Retinal pigment epithelial cell (primary cell): ENCODE measurements around the gene PCDH9.

ENCODE experiments used
- DNase-seq: peaks from one replicate; pipeline ENCODE4 v3.0.0-alpha.2; 2010; ENCODE audit warnings: low read depth
- H3K4me3 ChIP-seq: 2 replicates; pipeline ENCODE4 v1.5.1; 2011; ENCODE audit warnings: mild to moderate bottlenecking, low read length, control low read depth, moderate library complexity
- CTCF ChIP-seq: conservative IDR thresholded peaks from 2 replicates; pipeline ENCODE4 v1.5.1; 2011; ENCODE audit warnings: low read depth, low read length, control low read depth, inconsistent platforms

The PCDH9 gene

GRCh38 chr13:66680031-66680430 lies 550.1 kb downstream of the PCDH9 start:
- TF ChIP-seq CTCF: no peak
- no peak for DNase-seq
- no peak overlapping the region for H3K4me3 ChIP-seq

DNA sequence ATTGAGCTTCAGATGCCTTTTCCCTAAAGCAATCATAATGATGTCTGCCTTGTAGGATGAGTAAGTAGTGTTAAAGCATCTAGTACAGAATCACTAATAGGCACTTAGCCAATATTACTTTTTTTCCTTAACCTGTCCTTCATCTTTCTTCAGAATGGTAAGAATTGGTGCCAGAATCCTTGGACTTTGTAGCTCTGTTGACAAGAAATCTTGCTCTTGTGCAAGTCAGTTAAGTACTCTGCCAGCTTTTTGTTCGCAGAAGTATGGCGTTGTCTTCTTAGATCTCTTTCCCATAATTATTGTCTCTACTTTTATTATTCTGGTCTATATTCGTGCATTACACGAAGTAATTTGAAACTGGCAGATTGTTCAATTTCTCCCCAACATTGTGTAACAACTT lies 554.5 kb downstream of the PCDH9 start:
- DNase-seq: no peak
- TF ChIP-seq CTCF: no peak
- H3K4me3 ChIP-seq: no peak overlapping the region

DNA sequence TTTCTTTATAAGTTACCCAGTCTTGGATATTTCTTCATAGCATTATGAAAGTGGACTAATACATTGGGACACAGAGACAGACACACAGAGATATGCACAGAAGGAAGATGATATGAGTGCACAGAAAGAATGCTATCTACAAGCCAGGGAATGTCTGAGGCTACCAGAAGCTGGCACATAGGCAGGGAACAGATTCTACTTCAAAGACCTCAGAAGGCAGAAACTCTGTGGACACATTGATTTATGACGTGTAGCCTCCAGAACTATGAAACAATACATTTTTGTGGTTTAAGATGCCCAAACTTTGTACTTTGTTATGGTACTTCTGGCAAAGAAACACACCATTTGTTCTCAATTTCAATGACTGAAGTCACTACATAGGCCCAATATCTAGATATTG lies 556.7 kb downstream of the PCDH9 start:
- no peak for TF ChIP-seq CTCF
- no peak overlapping the region for H3K4me3 ChIP-seq
- peak; percentile 25 for DNase-seq

- TF ChIP-seq CTCF: no peak
- no peak overlapping the region for H3K4me3 ChIP-seq
- peak; percentile 85 for DNase-seq
Measured at GRCh38 chr13:66665991-66666390, 564.1 kb downstream of the PCDH9 start.

GRCh38 chr13:66663711-66664110 lies 566.4 kb downstream of the PCDH9 start:
- H3K4me3 ChIP-seq: no peak overlapping the region
- TF ChIP-seq CTCF: no peak
- DNase-seq: no peak

DNA sequence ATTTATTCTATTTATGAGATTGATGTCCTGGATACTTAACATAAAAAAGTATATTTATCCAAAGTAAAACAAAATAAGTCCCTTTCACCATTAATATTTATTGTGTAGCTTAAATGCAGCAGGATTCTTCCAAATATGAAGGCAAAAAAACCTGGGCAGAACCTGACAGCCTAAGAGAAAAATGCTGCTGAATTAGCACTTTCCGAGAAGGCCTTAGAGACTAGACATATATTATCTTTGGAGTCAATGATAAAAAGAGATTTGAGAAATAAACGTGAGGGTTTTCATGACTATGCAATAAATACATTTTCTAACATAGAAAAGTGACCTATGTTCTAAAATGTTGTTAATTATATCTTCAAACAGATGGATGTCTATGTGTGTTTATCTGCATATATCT lies 566.9 kb downstream of the PCDH9 start:
- TF ChIP-seq CTCF: no peak

GRCh38 chr13:66661336-66661735 lies 568.8 kb downstream of the PCDH9 start:
- no peak overlapping the region for H3K4me3 ChIP-seq
- no peak for DNase-seq

More for the DNA sequence above, 566.9 kb downstream of the PCDH9 start:
- no peak for DNase-seq
- no peak overlapping the region for H3K4me3 ChIP-seq

More at GRCh38 chr13:66661336-66661735, 568.8 kb downstream of the PCDH9 start:
- no peak for TF ChIP-seq CTCF
